ENCODE results near the gene UBTD1. TPM values are rescaled to one million over a fixed set of nuclear protein-coding genes. Genes with fewer than 3 reads are reported as not detected.

UBTD1 gene
- total RNA-seq, 2 experiments from 2014 or later: 1.6 to 2.1 TPM

- DNase-seq (no peak), ATAC-seq (no peak)
- Mint-ChIP-seq H3K27ac (no peak overlapping the region), H3K4me3 (no peak overlapping the region), H3K4me1 (ENCODE audit: low read depth) (no peaks in the 10 kb centered on the region), H3K9me3 (no peaks in the 10 kb centered on the region), H3K36me3 (ENCODE audit: low read depth) (no peaks in the 10 kb centered on the region), H3K27me3 (peaks cover under 1% of the 10 kb centered on the region)
- TF ChIP-seq CTCF (IDR thresholded peaks at IDR 0.05): no peak
- intact Hi-C loops (cut with micrococcal nuclease): no loop called here
- ChIA-PET POLR2A (interaction anchor here (0.7 kb wide), 1 partner anchor 40 kb away, joined by 5 read pairs; the partner anchor contains the start of gene PI4K2A), CTCF (no interaction called here)
These were observed 101.9 kb downstream of the UBTD1 start for GRCh38 chr10:97600616-97601015.

- no peaks in the 10 kb centered on the region for H3K36me3 Mint-ChIP-seq (ENCODE audit: low read depth)
- no peaks in the 10 kb centered on the region for H3K4me1 Mint-ChIP-seq (ENCODE audit: low read depth)
- CTCF ChIA-PET: no interaction called here
- POLR2A ChIA-PET: no interaction called here
- no peak overlapping the region for H3K27ac Mint-ChIP-seq
- H3K9me3 Mint-ChIP-seq: no peaks in the 10 kb centered on the region
- no peak for ATAC-seq
- peaks cover 2% of the 10 kb centered on the region for H3K27me3 Mint-ChIP-seq
- TF ChIP-seq CTCF (IDR thresholded peaks at IDR 0.05): no peak
- no peak overlapping the region for H3K4me3 Mint-ChIP-seq
- intact Hi-C loops (cut with micrococcal nuclease): no loop called here
- DNase-seq: no peak
These were observed 102.8 kb downstream of the UBTD1 start for GRCh38 chr10:97601268-97602215.

GRCh38 chr10:97607095-97607636, 108.4 kb downstream of the UBTD1 start:
- ATAC-seq (no peak), DNase-seq (no peak)
- Mint-ChIP-seq H3K27ac (no peak overlapping the region), H3K36me3 (ENCODE audit: low read depth) (no peaks in the 10 kb centered on the region), H3K27me3 (peaks cover 2% of the 10 kb centered on the region), H3K4me3 (no peak overlapping the region), H3K9me3 (no peaks in the 10 kb centered on the region), H3K4me1 (ENCODE audit: low read depth) (no peaks in the 10 kb centered on the region)
- CTCF ChIA-PET: interaction anchor here (1.2 to 2.0 kb wide), 3 partner anchors 35 to 94 kb away, joined by 3 to 7 read pairs (median 5); partner anchors contain the start of gene ANKRD2
- POLR2A ChIA-PET: no interaction called here
- intact Hi-C loops (cut with micrococcal nuclease): no loop called here
- TF ChIP-seq CTCF (IDR thresholded peaks at IDR 0.05): no peak

GRCh38 chr10:97608991-97609561, 110.4 kb downstream of the UBTD1 start:
- H3K27me3 Mint-ChIP-seq: peaks cover 2% of the 10 kb centered on the region
- no peak for TF ChIP-seq CTCF (IDR thresholded peaks at IDR 0.05)
- ChIA-PET CTCF (interaction anchor here (1.1 to 2.2 kb wide), 2 partner anchors 11 to 37 kb away, joined by 3 to 6 read pairs; partner anchors contain the start of gene ANKRD2), POLR2A (no interaction called here)
- no peaks in the 10 kb centered on the region for H3K4me1 Mint-ChIP-seq (ENCODE audit: low read depth)
- ATAC-seq: no peak
- no peak overlapping the region for H3K4me3 Mint-ChIP-seq
- H3K27ac Mint-ChIP-seq: no peak overlapping the region
- H3K36me3 Mint-ChIP-seq (ENCODE audit: low read depth): no peaks in the 10 kb centered on the region
- no peak for DNase-seq
- H3K9me3 Mint-ChIP-seq: no peaks in the 10 kb centered on the region
- intact Hi-C loops (cut with micrococcal nuclease): no loop called here
